ENCODE data around the gene PFN3.
"Not testable (repeated sequence)": the region's sequence is repeated elsewhere in the genome, so short reads cannot be mapped to it uniquely, and the experiment has no call there.

PFN3 gene

GRCh38 chr5:177423671-177424070 lies 23.2 kb upstream of the PFN3 start:
- no peak for DNase-seq

- DNase-seq, result no peak
Observed at GRCh38 chr5:177421062-177421798, 20.8 kb upstream of the PFN3 start.

GRCh38 chr5:177420472-177420871 lies 20.0 kb upstream of the PFN3 start:
- DNase-seq, result not testable (repeated sequence)

GRCh38 chr5:177419046-177419445 lies 18.6 kb upstream of the PFN3 start:
- no peak for DNase-seq

DNA sequence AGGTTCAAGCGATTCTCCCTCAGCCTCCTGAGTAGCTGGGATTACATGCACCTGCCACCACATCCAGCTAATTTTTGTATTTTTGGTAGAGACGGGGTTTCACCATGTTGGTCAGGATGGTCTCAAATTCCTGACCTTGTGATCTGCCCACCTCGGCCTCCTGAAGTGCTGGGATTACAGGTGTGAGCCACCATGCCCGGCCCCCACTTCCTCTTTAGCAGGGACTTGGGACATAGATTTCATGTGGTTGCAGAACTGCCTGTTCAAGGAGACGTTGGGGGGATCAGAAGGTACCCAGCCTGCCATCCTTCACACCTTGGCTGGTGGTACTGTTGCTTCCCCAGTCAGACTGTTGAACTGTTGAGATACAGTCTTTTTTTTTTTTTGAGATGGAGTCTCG lies 16.6 kb upstream of the PFN3 start:
- not testable (repeated sequence) for DNase-seq

- DNase-seq, result no peak
Observed at GRCh38 chr5:177414481-177414880, 14.0 kb upstream of the PFN3 start.

DNA sequence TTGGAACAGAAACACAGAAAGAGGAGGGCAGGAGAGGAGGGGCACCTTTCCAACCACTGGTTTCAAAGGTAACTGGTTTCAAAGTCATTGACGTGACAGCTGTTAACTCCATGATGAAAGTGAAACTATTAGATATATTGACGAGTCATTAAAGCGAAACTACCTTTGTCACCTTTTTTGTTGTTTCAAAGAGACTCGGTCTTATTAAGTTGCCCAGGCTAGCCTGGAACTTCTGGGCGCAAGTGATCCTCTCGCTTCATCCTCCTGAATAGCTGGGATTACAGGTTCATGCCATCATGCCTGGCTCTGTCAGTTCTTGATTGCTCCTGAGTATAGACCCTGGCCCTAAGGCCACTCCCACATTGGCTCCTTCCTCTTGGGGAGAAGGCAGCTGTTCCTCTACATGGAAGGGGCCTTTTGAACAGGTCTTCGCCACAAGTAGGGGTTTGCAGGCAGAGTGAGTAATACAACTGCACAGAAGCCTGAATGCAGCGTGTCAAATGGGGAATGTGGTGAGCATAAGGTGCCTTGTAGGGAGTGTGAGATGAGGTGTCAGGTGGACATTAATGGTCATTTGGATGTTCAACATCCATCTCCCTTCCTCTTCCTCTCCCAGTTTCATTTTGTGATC lies 12.3 kb upstream of the PFN3 start:
- no peak for DNase-seq

- DNase-seq, result no peak
Observed at GRCh38 chr5:177410575-177410974, 10.1 kb upstream of the PFN3 start.

- DNase-seq, result no peak
Observed at GRCh38 chr5:177409043-177409801, 8.8 kb upstream of the PFN3 start, which contains the start of gene F12. F12 (minus strand) TSS chr5:177409564; CDS start chr5:177409527, 37 bp downstream.

GRCh38 chr5:177405805-177406204 lies 5.3 kb upstream of the PFN3 start:
- no peak for DNase-seq

DNA sequence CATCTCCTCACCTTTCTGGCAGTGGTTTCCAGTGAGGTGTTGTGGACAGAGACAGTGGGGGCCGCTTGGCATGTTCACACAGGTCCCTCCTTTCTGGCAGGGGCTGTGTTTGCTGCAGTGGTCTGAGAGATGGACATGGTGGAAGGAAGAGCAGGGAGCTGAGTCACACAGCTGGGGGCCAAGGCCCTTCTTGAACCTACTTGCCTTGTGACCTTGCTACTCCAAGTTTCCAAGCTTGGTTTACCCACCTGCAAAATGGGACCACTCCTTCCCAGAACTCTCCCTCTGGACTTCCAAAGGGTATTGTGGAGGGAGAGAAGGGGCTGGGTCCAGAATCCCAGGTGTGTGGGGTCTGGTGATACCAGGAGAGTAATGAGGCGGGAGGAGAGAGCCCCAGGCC lies 4.9 kb upstream of the PFN3 start:
- DNase-seq, result no peak

GRCh38 chr5:177404641-177405179 lies 4.2 kb upstream of the PFN3 start:
- no peak for DNase-seq

DNA sequence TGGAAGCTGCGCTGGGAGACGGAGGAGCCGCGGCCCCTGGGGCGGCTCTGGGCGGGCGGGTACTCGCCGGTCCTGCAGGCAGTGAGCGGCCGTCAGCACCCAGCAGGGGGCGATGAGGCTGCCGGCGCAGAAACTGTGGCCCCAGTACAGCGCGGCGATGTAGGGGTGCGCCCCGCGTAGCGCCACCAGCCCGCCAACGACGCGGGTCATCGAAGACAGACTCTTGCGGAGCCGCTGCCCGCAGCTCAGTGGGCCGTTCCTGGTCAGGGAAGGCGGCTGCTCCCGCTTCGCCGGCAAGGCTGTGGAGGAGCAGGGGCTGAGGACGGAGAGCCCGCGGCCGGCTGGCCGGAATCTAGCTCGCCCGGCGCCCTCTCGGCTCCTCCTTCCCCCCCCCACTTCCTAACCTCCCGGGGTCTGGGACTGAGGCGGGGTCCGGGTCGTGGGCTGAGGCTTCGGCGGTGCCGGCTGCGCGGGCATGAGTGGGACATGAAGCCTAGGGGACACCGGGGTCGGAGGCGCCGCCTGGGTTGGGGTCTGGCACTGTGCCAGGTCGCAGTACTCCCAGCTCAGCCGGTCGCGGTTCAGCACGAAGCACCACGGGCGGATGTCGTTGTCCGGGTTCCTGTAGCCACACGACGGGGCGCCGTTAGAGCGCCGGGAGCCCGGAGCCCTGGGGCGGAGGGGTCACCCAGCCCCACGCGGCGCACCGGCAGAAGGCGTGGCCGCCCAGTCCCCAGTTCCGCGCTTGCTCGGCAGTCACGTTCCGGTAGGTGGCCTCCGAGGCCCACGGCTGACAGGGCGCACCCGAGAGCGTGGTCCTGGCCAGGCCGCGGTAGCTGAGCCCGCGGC lies 3.6 kb upstream of the PFN3 start:
- DNase-seq, result peak; percentile 83

DNA sequence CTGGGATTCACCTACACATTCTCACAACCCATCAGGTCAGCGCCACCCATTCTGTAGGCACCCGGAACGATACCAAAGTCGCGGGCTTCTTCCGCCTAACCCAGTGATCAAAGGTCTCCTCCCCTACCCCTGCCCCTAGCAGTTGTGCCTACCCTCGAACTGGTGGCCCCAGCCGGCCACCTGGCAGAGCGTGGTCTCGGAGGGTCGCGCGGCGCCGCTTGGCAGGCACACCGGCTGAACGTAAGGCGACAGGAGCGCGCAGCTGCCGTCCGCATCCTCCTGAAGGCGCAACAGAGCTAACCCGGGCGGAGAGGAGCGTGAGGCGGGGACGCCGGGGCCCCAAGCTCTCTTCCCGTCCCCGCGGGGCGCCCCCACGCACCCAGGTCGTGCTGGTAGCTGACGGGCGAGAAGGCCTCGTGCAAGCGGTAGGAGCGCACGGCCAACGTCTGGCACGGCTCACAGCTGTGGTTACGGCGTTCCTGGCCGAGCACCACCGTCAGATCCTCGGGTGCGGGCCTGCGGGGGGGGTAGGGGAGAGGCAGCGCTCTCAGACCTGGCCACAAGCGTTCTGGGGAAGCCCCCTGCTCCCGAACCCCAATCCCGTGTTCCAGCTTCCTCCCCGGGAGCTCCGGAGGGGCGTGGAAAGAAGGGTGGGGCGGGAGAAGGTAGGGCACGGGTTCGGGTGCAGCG lies 2.8 kb upstream of the PFN3 start:
- DNase-seq, result no peak

GRCh38 chr5:177402271-177403043 lies 2.0 kb upstream of the PFN3 start:
- peak; percentile 92 for DNase-seq

DNA sequence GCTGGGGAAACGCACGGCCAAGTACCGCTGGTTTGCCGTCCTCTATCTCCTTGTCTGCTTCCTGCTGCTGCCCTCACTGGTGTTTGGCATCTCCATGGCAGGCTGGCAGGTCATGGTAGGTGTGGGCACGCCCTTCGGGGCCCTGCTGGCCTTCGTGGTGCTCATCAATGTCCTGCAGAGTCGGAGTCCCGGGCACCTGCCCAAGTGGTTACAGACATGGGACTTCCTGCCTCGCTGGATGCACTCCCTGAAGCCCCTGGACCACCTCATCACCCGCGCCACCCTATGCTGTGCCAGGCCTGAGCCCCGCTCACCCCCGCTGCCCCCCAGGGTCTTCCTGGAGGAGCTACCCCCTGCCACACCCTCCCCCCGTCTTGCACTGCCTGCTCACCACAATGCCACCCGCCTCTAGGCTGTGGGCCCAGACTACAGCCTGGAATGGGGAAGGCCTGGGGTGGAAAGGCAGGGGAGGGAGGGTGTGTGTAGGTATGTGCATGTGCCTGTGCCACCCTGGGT lies 2.5 kb downstream of the PFN3 start:
- no peak for DNase-seq

- no peak for DNase-seq
Observed at GRCh38 chr5:177396807-177397206, 3.7 kb downstream of the PFN3 start.

DNA sequence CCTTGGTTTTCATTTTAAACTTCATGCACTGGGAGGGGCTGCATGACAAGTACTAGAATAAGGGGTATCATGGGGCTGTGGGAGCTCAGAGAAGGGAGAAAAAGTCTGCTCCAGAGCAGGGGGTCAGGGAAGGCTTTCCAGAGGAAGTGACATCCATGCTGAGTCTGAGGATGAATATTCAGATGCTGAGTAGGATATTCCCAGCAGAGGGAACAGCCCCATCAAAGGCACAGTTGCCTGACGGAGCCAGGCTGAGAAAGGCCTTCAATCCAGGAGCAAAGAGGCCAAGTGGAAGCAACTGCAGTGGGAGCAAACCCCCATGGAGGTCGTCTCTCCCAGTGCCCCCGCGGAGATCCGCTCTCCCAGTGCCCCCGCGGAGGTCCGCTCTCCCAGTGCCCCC lies 4.4 kb downstream of the PFN3 start:
- DNase-seq, result no peak

DNA sequence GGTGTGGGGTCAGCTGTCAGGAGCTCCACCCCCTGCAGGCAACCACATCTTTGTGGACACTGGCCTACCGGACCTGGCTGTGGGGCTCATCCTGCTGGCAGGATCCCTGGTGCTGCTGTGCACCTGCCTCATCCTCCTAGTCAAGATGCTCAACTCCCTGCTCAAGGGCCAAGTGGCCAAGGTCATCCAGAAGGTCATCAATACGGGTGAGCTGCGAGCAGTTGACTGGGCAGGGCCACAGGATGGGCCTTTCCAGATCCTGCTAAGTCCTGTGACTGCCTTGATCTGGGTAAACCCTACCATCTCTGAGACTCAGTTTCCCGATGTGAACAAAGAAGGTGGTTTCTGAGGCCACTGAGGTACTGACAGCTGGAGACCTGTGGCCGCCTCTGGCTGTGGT lies 6.5 kb downstream of the PFN3 start:
- no peak for DNase-seq

DNA sequence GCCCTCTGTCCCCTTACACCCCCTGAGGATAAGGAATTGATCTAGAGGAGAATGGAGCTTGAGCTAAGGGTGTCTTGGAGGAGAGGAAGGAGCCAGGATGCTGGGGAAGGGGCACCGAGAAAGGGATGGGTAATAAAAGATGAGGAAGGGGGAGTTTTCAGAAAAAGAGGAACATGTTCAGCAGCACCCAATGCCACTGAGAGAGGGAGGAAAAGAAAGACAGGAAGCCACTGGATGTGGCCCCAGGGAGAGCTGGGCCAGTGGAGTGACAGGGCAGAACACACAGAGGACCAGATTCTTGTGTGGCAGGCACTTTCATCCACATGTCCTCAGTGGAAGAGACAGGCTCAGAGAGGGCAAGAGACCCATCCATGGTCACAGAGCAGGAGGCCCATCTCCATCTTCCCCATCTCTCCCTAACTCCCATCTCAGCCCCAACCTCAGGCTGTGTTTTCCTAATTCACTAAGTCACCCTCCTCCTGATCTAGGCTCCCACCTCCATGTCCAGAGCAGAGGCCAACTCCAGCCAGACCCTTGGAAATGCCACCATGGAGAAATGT lies 7.2 kb downstream of the PFN3 start:
- no peak for DNase-seq

GRCh38 chr5:177392765-177393164 lies 7.7 kb downstream of the PFN3 start:
- DNase-seq, result no peak

Data from islet precursor cell (in vitro differentiated cells).